Suppressor macrophage treated with lipopolysaccharide for 4 hours (primary cell): ENCODE results near the gene SHMT1.
"Not testable (repeated sequence)": the region's sequence is repeated elsewhere in the genome, so short reads cannot be mapped to it uniquely, and the experiment has no call there.

Experiments
- DNase-seq: peaks from one replicate; pipeline ENCODE4 v3.0.0-alpha.2; 2020

SHMT1 gene

DNA sequence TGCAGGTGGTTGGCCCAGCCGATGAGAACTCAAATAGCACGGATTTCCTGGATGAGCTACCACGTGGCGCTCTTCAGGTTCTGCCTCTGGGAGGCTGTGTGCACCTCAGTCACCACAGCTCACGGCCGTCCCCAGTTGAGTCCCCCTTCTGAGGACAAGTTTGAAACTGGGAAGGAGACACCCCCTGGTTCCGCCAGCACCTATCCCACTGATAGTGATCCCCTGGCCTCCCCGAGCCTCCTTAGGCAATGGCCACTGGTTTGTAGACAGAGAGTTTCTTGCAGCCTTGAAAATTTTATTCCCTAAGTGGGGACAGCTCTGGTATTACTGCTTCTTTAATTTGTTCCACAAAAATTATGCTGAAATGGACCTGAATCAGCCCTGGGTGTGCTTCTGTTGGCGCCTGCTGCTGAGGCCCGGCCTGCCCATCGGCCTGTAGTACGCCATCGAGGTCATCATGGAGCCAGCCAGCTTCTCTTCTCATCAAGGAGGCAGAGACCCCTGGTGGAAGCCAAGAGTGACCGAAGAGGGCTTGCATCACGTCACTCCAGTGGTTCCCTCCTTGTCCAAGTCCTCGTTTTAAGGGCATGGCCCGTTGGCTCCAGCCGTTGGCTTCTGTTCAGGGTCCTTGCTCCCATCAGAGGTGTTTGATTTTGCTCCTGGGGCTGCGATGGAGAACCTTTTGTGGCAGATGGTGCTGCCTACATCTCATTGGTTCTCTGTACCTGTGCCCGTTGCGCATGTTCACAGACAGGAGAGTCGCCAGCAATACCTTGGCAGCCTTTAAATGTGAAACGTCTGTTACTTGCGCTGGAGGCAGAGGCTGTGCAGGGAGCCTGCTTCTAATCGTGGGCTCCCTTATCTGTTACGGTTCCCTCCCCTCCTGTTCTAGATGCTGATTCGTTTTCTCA is 39.0 kb downstream of the SHMT1 start:
- DNase-seq: no peak

DNA sequence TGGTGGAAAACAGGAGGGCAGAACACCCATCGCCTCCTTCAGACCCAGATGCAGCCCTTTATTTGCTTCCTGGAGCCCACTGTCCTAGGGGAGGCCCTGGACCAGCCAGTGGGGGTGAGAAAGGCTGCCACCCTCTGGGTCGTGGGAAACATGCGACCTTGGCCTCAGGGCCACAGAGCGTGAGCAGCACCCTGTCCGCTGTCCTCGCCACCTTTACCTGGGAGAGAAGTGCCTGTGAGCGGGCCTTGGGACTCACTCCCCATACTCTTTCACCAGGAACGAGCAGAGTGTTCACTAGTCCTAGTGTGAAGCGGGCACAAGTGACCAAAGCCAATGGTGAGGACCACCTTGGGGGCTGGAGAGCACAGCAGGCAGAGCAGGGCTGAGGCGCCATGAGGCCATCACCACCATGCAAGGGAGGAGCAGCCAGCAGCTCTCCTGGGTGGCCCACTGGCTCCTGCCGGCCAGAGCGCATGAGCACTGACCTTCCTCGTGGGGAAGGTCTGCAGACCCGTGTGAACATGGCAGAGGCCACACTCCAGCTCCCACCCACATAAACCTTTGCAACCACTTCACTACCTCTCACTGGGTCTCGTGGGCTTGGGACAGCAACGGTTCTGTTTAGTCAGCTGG is 39.7 kb downstream of the SHMT1 start:
- DNase-seq: no peak

DNA sequence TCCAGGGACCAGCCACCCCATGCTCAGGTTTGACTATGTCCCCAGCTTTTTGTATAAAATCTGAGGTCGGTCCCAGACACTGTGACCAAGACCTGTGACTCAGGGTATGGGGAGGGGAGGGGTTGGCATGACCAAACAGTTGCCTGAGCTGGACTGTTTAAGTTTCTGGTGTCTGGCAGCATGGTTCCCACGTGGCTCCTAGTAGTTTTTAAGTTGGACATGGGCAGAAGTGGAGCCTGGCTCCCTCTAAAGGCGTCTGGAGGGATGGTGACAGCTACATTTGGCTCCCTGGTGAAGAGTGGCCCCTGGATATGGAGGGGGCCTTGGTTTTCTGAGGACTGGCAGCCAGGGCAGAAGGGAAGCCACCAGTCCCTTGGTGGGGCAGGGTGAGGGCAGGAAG is 40.3 kb downstream of the SHMT1 start:
- DNase-seq: peak; percentile 24

DNA sequence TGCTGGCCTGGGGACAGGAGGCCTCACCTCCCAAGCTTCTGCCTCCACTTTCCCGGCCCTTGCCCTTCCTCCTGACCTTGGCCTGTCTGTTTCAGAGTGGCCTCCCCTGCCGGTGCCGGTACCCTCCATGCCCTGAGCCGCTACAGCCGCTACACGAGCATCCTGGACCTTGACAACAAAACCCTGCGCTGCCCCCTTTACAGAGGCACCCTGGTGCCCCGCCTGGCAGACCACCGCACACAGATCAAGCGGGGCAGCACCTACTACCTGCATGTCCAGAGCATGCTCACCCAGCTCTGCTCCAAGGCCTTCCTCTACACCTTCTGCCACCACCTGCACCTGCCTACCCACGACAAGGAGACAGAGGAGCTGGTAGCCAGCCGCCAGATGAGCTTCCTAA is 40.8 kb downstream of the SHMT1 start:
- no peak for DNase-seq

DNA sequence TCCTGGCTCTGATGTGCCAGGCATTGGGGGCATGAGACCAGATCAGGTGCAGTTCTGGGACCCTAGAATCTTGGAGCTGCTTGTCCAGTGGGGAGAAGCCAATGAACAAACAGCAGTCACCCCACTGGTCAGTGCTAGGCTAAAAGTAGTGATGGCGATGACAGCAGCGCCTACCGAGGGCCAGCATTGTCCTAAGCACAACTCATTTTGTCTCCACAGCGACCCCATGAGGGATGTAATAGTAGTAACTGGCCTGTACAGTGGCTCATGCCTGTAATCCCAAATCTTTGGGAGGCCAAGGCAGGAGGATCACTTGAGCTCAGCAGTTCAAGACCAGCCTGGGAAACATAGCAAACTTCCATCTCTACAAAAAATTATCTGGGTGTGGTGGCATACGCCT is 42.0 kb downstream of the SHMT1 start:
- DNase-seq: no peak

DNA sequence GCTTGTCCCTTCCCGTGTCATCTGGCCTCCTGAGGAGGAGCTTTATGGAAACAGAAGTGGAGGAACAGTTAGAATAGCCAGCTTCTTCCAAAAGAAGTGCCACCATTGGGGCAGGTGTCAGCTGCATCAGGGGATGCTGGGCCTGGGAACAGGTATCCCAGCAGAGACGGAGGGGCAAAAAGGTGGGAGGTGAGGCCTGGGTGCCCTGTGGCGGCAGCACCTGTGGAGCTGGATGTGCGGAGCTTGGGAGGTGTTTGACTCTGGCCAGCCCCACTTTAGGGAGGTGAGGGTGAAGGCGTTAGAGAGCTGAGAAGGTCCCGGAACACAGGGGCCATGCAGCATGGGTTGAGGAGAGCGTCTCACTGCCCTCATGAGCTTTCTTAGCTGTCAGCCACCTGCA is 43.0 kb downstream of the SHMT1 start:
- no peak for DNase-seq

DNA sequence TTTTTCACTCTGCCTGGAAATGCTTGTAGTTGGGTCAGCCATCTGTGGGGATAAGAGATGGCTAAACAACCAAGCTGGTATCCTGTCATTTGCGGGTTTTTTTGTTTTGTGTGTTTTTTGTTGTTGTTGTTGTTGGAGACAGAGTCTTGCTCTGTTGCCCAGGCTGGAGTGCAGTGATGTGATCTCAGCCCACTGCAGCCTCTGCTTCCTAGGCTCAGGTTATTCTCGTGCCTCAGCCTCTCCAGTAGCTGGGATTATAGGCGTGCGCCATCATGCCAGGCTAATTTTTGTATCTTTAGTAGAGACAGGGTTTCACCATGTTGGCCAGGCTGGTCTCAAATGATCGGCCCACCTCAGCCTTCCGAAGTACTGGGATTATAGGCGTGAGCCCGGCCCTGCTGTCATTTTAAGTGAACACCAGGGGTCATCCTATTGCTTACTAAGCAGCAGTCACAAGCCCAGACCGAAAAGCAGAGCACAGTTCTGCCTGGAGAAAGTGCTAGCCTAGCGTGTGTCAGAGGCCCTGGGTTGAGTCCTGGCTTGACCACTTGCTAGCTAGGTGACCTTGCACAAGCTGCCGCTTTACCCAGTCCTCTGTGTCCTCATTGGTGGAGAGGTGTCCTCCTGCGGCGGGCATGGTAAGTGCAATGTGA is 43.6 kb downstream of the SHMT1 start:
- DNase-seq: peak; percentile 46

DNA sequence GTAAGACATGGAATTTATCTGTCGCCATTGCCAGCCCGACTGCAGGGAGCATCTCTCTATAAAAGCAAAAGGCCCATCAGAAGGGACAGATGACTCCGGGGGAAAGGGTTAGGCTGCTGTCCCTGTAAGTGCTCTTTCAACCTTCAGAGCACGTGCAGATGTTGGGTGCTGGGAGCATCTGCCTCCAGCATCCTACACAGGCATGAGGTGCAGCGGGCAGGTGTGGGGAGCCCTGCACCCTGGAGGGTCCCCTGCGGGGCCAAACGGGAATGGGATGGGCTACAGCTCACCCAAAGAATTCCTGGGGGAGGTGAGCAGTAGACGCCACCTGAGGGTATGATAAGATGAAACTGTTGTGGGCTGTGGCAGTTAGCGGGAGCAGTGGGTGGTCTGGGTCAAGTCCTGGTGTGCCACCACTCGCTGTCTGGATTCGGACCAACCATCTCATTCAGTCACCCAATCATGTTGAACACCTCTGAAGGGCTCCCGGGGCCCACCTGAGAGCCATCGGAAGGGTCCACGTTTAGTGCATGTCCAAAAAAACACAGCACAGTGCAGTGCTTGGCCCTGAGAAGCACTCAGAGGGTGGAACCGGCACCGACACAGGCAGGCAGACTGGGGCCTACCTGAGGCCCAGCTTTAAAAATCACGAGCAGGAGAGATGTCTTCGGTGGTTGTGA is 44.4 kb downstream of the SHMT1 start:
- no peak for DNase-seq

DNA sequence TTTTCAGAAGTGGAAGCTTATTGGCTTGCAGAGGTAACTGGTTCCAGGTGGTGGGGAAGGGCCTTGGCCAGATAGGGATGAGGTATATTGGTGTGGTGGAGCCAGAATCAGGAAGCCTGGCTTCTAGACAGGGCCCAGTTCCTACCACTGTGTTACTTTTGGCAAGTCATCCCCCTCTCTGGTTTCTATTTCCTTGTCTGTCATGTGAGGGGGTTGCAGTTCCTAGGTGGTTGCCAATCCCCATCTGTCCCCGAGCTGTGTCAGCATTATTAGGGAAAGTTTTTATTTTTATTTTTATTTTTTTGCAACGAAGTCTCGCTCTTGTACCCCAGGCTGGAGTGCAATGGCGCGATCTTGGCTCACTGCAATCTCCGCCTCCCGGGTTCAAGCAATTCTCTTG is 45.2 kb downstream of the SHMT1 start:
- DNase-seq: peak; percentile 56

DNA sequence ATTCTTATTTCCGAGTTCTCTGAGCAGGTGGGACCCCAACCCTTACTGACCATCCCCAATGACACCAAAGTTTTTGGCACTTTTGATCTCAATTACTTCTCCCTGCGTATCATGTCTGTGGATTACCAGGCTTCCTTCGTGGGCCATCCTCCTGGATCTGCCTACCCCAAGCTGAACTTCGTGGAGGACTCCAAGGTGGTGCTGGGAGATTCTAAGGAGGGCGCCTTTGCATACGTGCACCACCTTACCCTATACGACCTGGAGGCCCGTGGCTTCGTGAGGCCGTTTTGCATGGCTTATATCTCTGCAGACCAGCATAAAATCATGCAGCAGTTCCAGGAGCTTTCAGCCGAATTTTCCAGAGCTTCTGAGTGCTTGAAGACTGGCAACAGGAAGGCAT is 47.4 kb downstream of the SHMT1 start:
- DNase-seq: no peak

DNA sequence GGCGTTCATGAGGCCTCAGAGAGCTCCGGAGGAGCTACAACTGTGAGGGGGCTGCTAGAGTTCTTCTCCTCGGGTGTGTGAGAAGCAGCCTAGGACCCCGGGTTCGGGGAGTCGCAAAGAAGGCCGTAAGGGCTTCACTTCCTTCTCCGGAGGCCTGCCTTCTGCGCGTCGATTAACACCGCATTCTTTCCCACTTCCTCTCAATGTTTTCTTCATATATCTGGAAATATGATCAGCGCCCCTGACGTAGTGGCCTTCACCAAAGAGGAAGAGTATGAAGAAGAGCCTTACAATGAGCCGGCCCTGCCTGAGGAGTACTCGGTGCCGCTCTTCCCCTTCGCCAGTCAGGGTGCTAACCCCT is 47.8 kb downstream of the SHMT1 start:
- DNase-seq: peak; percentile 78

DNA sequence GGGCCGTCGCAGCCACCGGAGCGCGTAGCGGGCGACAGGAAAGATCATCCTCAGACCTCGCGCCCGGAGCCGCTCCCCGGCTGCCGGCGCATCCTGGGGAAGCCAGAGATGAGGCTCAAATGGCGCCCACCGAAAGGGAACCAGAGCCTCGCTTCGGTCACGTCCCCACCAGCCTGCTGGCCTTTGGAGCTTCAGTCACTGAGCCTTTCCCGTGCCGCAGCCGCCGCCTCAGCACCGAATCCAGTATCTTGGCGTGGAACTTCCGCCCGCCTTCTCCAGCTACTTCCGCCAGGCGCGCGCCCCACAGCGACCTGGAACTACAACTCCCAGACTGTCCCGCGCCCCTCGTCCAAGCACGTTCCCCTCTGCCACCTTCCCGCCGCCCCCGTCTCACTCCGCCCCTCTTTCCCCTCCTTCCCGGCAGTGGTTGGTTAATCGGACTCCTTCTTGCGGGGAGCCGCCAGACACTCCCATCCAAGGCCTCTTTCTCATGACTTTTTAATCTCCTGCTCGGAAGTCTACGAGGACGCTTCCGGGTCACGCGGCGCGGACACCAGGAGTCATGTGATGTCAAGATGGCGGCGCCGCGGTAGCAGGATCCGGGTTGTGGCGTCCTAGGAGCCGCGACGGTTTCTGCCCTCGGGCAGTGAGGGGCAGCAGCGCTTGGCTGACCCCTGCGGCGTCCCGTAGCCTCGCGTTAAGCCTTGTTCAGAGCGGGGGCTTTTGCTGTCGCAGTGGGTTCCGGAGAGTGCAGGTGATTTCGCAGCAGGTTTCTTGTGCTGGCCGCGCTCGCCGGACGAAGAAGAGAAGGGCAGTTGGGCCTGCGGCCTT is 48.4 kb downstream of the SHMT1 start, which contains the start of the genes SMCR8 and TOP3A:
SMCR8 (plus strand) TSS at position 563 of the 831 bp plus-strand sequence. CDS start 497 bp downstream, outside the sequence.
TOP3A (minus strand) TSS at position 264 of the 831 bp plus-strand sequence; CDS start at position 48, 216 bp downstream.
- DNase-seq: peak; percentile 99

DNA sequence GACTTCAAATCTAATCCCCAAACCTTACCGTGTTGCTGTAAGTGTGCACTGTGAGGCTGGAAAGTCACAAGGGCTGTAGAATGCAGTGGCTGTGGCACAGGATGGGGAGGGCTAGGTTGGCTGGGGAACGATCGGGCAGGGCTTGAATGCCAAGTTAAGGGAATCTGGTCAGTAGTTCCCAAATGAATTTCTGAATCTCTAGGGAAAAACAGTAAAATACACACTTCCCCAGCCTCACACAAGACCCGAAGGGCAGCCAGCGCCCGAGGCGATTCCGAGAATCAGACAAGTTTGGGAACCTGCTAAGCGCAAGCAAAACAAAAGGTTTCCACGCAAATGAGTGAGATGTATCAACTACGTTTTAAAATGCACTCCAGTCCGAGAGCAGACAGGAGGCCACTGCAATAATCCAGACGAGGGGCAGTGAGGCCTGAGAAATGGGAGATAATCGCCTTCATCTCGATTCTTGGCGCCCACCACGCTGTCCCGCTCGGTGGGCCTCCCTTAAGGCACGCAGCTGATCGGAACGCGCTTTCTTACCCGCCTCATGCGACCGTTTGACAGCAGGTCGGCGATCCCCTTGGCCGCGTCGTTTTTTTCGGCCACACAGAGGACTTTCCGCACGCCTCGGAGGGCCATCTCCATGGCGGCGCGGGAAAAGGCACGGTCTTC is 49.2 kb downstream of the SHMT1 start:
- peak; percentile 25 for DNase-seq

DNA sequence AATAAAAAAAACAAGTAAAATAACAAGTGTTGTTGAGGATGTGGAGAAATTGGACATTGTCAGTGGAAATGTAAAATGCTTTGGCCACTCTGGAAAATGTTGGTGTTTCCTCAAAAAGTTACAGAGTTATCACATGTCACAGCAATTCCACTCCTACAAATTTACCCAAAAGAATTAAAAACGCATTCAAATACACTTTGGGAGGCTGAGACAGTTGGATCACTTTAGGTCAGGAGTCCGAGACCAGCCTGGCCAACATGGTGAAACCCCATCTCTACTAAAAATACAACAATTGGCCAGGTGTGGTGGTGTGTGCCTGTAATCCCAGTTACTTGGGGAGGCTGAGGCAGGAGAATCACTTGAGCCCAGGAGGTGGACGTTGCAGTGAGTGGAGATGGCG is 54.1 kb downstream of the SHMT1 start:
- no peak for DNase-seq

DNA sequence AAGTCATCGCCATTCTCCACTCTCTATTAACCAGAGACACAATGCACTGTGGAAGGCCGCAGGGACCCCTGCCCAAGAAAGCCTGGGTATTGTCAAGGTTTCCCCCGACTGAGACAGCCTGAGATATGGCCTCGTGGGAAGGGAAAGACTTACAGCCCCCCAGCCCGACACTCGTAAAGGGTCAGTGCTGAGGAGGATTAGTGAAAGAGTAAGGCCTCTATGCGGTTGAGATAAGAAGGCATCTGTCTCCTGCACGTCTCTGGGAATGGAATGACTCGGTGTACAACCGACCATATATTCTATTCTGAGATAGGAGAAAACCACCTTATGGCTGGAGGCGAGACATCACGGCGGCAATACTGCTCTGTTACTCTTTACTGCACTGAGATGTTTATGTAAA is 60.1 kb downstream of the SHMT1 start:
- not testable (repeated sequence) for DNase-seq

DNA sequence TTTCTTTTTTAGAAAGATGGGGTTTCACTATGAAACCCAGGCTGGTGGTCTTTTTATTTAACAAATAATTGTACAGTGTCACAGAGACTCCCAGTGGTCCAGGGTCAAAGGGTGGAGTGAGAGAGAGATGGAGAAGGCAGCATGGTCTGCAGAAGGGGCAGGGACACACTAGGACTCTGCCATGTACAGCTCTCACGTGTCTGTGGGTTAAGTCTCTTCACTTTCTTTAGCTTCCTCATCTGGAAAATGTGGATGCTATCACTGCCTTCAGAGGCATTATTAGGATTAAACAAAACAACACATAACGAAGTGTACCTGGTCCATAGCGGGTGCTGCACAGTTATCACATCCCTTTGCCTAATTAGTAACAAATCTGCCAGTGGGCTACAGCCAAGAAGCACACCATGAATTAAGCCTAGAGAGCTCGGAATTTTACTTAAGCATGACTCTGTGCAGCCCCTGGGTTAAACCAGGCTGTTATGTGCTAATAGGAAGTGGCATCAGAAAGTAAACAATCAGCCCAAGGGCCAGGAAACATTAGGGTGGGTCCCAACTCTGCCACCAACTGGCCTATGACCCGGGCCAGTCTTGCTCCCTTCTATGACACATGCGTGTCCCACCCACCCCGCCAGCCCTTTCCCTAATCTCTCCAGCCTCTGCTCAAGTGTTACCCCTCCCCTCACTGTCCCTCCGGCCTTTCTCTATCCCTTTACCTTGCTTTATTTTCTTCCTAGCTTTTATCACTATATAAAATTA is 62.4 kb downstream of the SHMT1 start:
- peak; percentile 48 for DNase-seq

DNA sequence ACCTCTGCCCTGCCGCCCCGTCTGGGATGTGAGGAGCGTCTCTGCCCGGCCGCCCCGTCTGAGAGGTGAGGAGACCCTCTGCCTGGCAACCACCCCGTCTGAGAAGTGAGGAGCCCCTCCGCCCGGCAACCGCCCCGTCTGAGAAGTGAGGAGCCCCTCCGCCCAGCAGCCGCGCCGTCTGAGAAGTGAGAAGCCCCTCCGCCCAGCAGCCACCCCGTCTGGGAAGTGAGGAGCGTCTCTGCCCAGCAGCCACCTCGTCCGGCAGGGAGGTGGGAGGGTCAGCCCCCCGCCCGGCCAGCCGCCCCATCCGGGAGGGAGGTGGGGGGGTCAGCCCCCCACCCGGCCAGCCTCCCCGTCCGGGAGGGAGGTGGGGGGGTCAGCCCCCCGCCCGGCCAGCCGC is 65.3 kb downstream of the SHMT1 start:
- not testable (repeated sequence) for DNase-seq

DNA sequence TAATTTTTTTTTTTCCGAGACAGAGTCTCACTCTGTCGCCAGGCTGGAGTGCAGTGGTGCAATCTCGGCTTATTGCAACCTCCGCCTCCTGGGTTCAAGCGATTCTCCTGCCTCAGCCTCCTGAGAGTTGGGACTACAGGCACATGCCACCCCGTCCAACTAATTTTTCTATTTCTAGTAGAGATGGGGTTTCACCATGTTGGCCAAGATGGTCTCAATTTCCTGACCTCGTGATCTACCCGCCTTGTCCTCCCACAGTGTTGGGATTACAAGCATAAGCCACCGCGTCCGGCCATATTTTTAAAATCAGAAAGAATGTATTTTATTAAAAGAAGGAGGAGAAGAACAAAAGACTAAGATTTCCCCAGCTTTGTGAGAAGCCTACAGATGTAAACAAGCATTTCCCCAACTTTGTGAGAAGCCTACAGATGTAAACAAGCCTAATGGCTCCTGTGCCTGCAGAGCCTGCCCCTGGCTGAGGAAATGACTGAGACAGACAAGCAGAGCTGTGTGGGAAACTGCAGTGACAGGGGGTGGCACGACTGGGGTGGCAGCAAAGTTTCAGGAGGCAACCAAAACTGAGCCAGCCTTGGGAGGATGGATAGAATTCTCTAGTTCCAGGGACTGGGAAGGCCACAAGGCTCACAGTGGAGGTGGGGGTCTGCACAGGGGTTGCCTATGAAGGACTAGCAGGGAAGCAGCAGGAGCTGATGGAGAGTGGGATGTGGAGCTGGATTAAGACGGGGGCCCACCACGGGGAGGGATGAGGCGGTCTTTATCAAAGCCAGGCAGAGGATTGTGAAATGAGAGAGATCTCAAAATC is 71.4 kb downstream of the SHMT1 start:
- DNase-seq: no peak

DNA sequence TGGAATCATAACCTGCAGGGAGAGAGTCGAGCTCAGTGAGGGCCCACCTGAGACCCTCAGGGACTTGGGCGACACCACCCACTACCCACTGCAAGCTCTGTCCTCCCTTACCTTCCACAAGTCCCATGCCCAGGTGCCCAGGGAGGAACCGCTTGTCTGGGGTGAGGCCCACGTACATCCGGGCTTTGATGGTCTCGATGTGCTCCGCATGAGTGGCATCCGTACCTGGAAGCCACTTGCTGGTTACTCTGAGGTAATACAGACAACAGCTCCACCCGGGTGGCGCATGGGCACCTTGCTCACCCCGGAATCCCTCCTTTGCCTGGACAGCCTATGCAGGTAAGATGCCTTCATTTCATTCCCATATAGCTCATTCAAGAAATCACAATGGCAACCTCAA is 78.1 kb downstream of the SHMT1 start:
- DNase-seq: no peak

DNA sequence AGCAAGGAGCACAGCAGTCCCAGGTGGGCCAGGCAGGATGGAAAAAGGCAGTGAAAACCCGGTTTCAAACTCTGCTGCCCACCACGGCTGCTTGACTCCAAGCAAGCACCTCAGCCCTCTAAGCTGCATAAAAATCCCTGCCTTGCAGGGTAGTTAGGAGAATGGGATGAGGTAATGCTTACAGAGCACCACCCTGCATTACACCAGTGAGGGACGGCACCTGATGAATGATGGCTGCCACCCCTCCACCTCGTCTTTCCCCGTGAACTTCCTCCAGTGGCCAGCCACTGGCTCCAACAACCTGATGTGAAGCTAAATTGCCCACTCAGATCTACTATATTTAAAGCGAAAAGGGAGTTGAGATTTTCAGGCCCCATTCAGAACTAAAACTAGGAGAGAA is 81.6 kb downstream of the SHMT1 start:
- no peak for DNase-seq
